OCI-LY7 (cell line): Measurements from ENCODE around the gene MRS2. TPM values are rescaled to one million over a fixed set of nuclear protein-coding genes. Genes with fewer than 3 reads are reported as not detected.
A peak's percentile ranks its signal among the peaks of the same experiment; 100 is the strongest.

Experiments
- BruUV-seq: library from RNA; stranded (reverse); fragments of 400-500 nt; replicated peaks from 2 replicates; lab custom pipeline; 2021; lab: Mats Ljungman, UMichigan
- CTCF ChIA-PET: fragments of 300-600 bp; sonication (Branson Sonifier 250); formaldehyde crosslinking; loops from one replicate; lab custom pipeline; 2022; ENCODE audit warnings: antibody characterized with exemption; ENCODE audit not compliant: unreplicated experiment; lab: Charles Lee
- POLR2A ChIA-PET: fragments of 300-600 bp; sonication (Branson Sonifier 250); formaldehyde crosslinking; loops from one replicate; lab custom pipeline; 2022; ENCODE audit warnings: antibody characterized with exemption; lab: Charles Lee
- DNase-seq: peaks from one replicate; pipeline ENCODE4 v3.0.0-alpha.2; 2015; ENCODE audit warnings: low spot score
- H2AFZ ChIP-seq: fragments of 200-600 bp; sonication (generic), shearing (Covaris generic); 2 replicates; pipeline ENCODE4 v1.6.1; 2014; ENCODE audit warnings: mild to moderate bottlenecking, antibody characterized with exemption, low read length, moderate library complexity
- H3K27ac ChIP-seq: fragments of 200-600 bp; sonication (generic); 2 replicates; pipeline ENCODE4 v1.5.1; 2014; ENCODE audit warnings: mixed run types, low read depth, mild to moderate bottlenecking, moderate library complexity, low read length, inconsistent platforms; ENCODE audit not compliant: poor library complexity, severe bottlenecking
- H3K36me3 ChIP-seq: fragments of 200-600 bp; sonication (generic); 2 replicates; pipeline ENCODE4 v1.6.1; 2014; ENCODE audit warnings: mild to moderate bottlenecking, antibody characterized with exemption, low read length, moderate library complexity, mixed read lengths; ENCODE audit not compliant: insufficient read depth
- H3K4me1 ChIP-seq: fragments of 200-600 bp; sonication (generic); 2 replicates; pipeline ENCODE4 v1.5.1; 2014; ENCODE audit warnings: mild to moderate bottlenecking, low read length; ENCODE audit not compliant: insufficient read depth, poor library complexity, severe bottlenecking
- H3K4me2 ChIP-seq: fragments of 200-600 bp; sonication (generic); 2 replicates; pipeline ENCODE4 v1.6.1; 2014; ENCODE audit warnings: mild to moderate bottlenecking, low read length
- H3K4me3 ChIP-seq: fragments of 200-600 bp; sonication (generic); 2 replicates; pipeline ENCODE4 v1.5.1; 2014; ENCODE audit warnings: mild to moderate bottlenecking, low read depth, low read length; ENCODE audit not compliant: poor library complexity, severe bottlenecking
- H3K79me2 ChIP-seq: fragments of 200-600 bp; sonication (generic); 2 replicates; pipeline ENCODE4 v1.6.1; 2016; ENCODE audit warnings: low read depth, mild to moderate bottlenecking, low read length, moderate library complexity, mixed read lengths; ENCODE audit not compliant: insufficient read depth
- H3K9me2 ChIP-seq: fragments of 200-600 bp; sonication (generic); 2 replicates; pipeline ENCODE4 v1.6.1; 2016; ENCODE audit warnings: mild to moderate bottlenecking, low read length, mixed read lengths; ENCODE audit not compliant: insufficient read depth
- H3K9me3 ChIP-seq: fragments of 200-600 bp; sonication (generic); 2 replicates; pipeline ENCODE4 v1.6.1; 2014; ENCODE audit warnings: mild to moderate bottlenecking, mixed run types, low read length, mixed read lengths
- H4K20me1 ChIP-seq: fragments of 200-600 bp; sonication (generic); 2 replicates; pipeline ENCODE4 v1.6.1; 2014; ENCODE audit warnings: mild to moderate bottlenecking, antibody characterized with exemption, low read length, moderate library complexity, mixed read lengths; ENCODE audit not compliant: insufficient read depth
- EZH2phosphoT487 ChIP-seq: fragments of 200-600 bp; sonication (generic); IDR thresholded peaks from 2 replicates; pipeline ENCODE4 v1.6.1; 2018; ENCODE audit warnings: low read depth, borderline replicate concordance, mild to moderate bottlenecking, mixed run types, antibody characterized with exemption, low read length, moderate library complexity, mixed read lengths
- intact Hi-C: fragments of 100-400 bp; cut with micrococcal nuclease; formaldehyde crosslinking; loops from one replicate; pipeline ENCODE4 v1.10.0; 2022; ENCODE audit not compliant: unreplicated experiment
- total RNA-seq, 2 experiments: library from RNA; depleted of rRNA in 1 of 2; stranded (reverse); fragments of >200 nt in 1 of 2; shearing (Covaris generic) in 1 of 2; gene quantifications; 2 replicates each; pipeline ENCODE4 v1.2.3, GENCODE V29; 2014 to 2022
- TF ChIP-seq, protein P1 (sequence below): fragments of 200-600 bp; sonication (generic); conservative IDR thresholded peaks from 2 replicates; pipeline ENCODE4 v1.5.1; 2014; ENCODE audit warnings: mild to moderate bottlenecking, antibody characterized with exemption, low read length, moderate library complexity, mixed read lengths

Gene MRS2
- total RNA-seq, 2 experiments from 2014 or later, result 0.97 TPM; not detected in 1

DNA sequence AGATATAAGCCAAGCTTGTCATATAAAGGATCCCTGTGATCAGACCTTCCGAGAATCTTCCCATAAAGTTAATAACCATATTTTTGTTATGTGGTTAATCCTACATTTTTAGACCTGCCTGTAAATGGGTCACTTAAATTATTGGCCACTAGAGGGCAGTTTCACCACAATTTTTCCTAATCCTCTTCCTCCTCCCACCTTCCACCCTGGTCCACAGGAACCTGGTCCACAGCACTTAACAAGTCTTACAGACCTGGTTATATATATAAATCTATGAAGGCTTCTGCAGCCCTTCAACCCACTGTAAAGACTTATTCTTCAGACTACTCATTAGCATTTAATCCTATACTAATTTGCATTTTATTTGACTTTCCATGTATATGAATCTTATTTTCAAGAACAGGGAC is 28.3 kb downstream of the MRS2 start:
- Histone ChIP-seq H3K27ac (no peak overlapping the region), H3K4me2 (no peak overlapping the region), H3K9me2 (no peaks in the 10 kb centered on the region), H3K36me3 (peaks cover 72% of the 10 kb centered on the region), H4K20me1 (no peaks in the 10 kb centered on the region), H3K9me3 (peaks cover 9% of the 10 kb centered on the region; the same call in 1 of the 2 replicates), H3K79me2 (no peaks in the 10 kb centered on the region), H3K4me3 (no peak overlapping the region), H2AFZ (no peak overlapping the region), H3K4me1 (no peaks in the 10 kb centered on the region)
- ChIA-PET CTCF (interaction anchor here (0.6 kb wide), 1 partner anchor 90 kb away, joined by 3 read pairs; no protein-coding TSS in a partner anchor), POLR2A (interaction anchor here (0.9 to 1.2 kb wide), 2 partner anchors 18 to 92 kb away, joined by 3 read pairs; no protein-coding TSS in a partner anchor)
- TF ChIP-seq, protein P1, sequence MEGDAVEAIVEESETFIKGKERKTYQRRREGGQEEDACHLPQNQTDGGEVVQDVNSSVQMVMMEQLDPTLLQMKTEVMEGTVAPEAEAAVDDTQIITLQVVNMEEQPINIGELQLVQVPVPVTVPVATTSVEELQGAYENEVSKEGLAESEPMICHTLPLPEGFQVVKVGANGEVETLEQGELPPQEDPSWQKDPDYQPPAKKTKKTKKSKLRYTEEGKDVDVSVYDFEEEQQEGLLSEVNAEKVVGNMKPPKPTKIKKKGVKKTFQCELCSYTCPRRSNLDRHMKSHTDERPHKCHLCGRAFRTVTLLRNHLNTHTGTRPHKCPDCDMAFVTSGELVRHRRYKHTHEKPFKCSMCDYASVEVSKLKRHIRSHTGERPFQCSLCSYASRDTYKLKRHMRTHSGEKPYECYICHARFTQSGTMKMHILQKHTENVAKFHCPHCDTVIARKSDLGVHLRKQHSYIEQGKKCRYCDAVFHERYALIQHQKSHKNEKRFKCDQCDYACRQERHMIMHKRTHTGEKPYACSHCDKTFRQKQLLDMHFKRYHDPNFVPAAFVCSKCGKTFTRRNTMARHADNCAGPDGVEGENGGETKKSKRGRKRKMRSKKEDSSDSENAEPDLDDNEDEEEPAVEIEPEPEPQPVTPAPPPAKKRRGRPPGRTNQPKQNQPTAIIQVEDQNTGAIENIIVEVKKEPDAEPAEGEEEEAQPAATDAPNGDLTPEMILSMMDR, result peak; percentile 95
- no peak for TF ChIP-seq EZH2phosphoT487
- no TSS peak for BruUV-seq
- intact Hi-C loops, result loop anchor here (2.0 to 5.0 kb wide), 3 partner anchors 91 to 261 kb away; no protein-coding TSS in a partner anchor
- DNase-seq, result peak; percentile 58

DNA sequence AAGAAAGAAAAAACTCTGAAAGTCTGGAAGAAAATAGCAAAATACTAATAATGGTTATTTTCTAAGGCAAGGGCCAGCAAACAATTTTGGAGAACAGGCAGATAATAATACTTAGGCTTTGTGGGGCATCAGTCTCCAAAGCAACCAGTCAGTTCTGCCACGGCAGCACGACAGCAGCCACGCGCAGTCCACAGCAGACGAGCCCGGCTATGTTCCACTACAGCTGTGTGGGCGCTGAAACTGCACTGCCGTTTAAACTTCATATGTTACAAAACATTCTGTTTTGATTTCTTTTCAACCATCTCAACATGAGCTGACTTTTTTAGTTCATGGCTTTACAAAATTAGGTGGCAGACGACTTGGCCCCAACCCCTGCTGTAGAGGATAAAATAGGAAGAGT is 29.9 kb downstream of the MRS2 start:
- Histone ChIP-seq H3K4me2 (no peak overlapping the region), H3K9me3 (peaks cover 9% of the 10 kb centered on the region; the same call in 1 of the 2 replicates), H3K9me2 (no peaks in the 10 kb centered on the region), H4K20me1 (no peaks in the 10 kb centered on the region), H2AFZ (no peak overlapping the region), H3K79me2 (no peaks in the 10 kb centered on the region), H3K36me3 (peaks cover 71% of the 10 kb centered on the region), H3K4me1 (no peaks in the 10 kb centered on the region), H3K4me3 (no peak overlapping the region), H3K27ac (no peak overlapping the region)
- TF ChIP-seq, protein P1, result no peak
- TF ChIP-seq EZH2phosphoT487, result no peak
- ChIA-PET POLR2A (no interaction called here), CTCF (no interaction called here)
- DNase-seq, result no peak
- intact Hi-C loops, result loop anchor here (5.0 kb wide), 2 partner anchors 90 to 260 kb away; no protein-coding TSS in a partner anchor
- no TSS peak for BruUV-seq

DNA sequence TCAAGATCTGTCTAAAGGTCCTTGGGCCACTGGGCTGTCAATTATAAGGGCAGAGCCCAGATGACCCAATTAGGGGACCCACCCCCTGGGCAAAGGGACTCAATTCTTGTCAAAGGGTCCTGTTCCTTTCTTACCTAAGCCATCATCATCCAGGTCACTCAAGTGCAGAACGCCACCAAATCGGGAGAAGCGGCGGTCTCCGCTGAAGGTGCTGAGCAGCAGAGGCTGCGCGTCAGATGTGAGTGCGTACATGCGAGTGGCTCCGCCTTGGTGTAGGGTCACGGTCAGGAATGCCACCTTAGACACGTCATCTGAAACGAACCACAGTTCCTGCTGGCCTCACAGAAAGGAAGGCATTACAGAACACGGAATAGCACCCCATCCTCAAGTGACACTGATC is 34.2 kb downstream of the MRS2 start:
- BruUV-seq, result no TSS peak
- DNase-seq, result no peak
- Histone ChIP-seq H3K4me1 (peaks cover 12% of the 10 kb centered on the region), H4K20me1 (no peaks in the 10 kb centered on the region), H3K79me2 (no peaks in the 10 kb centered on the region), H3K4me2 (no peak overlapping the region), H3K9me3 (no peaks in the 10 kb centered on the region), H2AFZ (no peak overlapping the region), H3K27ac (no peak overlapping the region), H3K36me3 (peaks cover 63% of the 10 kb centered on the region), H3K9me2 (no peaks in the 10 kb centered on the region), H3K4me3 (no peak overlapping the region)
- CTCF ChIA-PET, result no interaction called here
- intact Hi-C loops, result no loop called here
- POLR2A ChIA-PET, result interaction anchor here (0.6 kb wide), 1 partner anchor 248 kb away, joined by 4 read pairs; no protein-coding TSS in a partner anchor
- TF ChIP-seq, protein P1, result no peak
- no peak for TF ChIP-seq EZH2phosphoT487
